ENCODE results near the gene COL1A1. TPM values are rescaled to one million over a fixed set of nuclear protein-coding genes. Genes with fewer than 3 reads are reported as not detected.
A peak's percentile ranks its signal among the peaks of the same experiment; 100 is the strongest.

The COL1A1 gene
- polyA plus RNA-seq, 5 donors, result 464 to 1,084 (median 515) TPM

GRCh38 chr17:50200457-50201275 lies 765 bp downstream of the COL1A1 start:
- peak; percentile 92 to 94 for DNase-seq

GRCh38 chr17:50199803-50200456 lies 1.5 kb downstream of the COL1A1 start:
- peak; percentile 97 to 98 for DNase-seq

GRCh38 chr17:50199211-50199802 lies 2.1 kb downstream of the COL1A1 start:
- DNase-seq, result no peak

GRCh38 chr17:50198026-50198669 lies 3.3 kb downstream of the COL1A1 start:
- no peak for DNase-seq

- no peak for DNase-seq
Observed at GRCh38 chr17:50196826-50197225, 4.6 kb downstream of the COL1A1 start.

GRCh38 chr17:50196036-50196435 lies 5.4 kb downstream of the COL1A1 start:
- no peak for DNase-seq

- no peak for DNase-seq
Observed at GRCh38 chr17:50194934-50195865, 6.2 kb downstream of the COL1A1 start.

- DNase-seq, result no peak
Observed at GRCh38 chr17:50194140-50194933, 7.1 kb downstream of the COL1A1 start.

- DNase-seq, result no peak
Observed at GRCh38 chr17:50192618-50193291, 8.7 kb downstream of the COL1A1 start.

- no peak for DNase-seq
Observed at GRCh38 chr17:50192144-50192617, 9.2 kb downstream of the COL1A1 start.

GRCh38 chr17:50191359-50192143 lies 9.9 kb downstream of the COL1A1 start:
- DNase-seq, result no peak

- no peak for DNase-seq
Observed at GRCh38 chr17:50190603-50191358, 10.7 kb downstream of the COL1A1 start.

- no peak for DNase-seq
Observed at GRCh38 chr17:50190293-50190602, 11.2 kb downstream of the COL1A1 start.

- DNase-seq, result no peak
Observed at GRCh38 chr17:50189550-50190292, 11.7 kb downstream of the COL1A1 start.

- DNase-seq, result no peak
Observed at GRCh38 chr17:50188921-50189549, 12.4 kb downstream of the COL1A1 start.

GRCh38 chr17:50188531-50188920 lies 12.9 kb downstream of the COL1A1 start:
- no peak for DNase-seq
